Neutrophil (primary cell): ENCODE measurements around the gene TXLNA.
A peak's percentile ranks its signal among the peaks of the same experiment; 100 is the strongest.

ENCODE experiments used
- H3K27ac ChIP-seq: fragments of 200-600 bp; sonication (generic); 2 replicates; pipeline ENCODE4 v1.5.1; 2016; ENCODE audit warnings: mild to moderate bottlenecking, moderate library complexity
- H3K27me3 ChIP-seq: fragments of 200-600 bp; sonication (generic); 2 replicates; pipeline ENCODE4 v1.6.0; 2016; ENCODE audit warnings: mild to moderate bottlenecking
- H3K36me3 ChIP-seq: fragments of 200-600 bp; sonication (generic); 2 replicates; pipeline ENCODE4 v1.5.1; 2017
- H3K4me1 ChIP-seq, 2 experiments: fragments of 200-600 bp in 1 of 2; sonication (generic) in 1 of 2; 1 replicate in 1 of 2; 2 replicates in 1 of 2; pipeline versions ENCODE4 v1.5.1 to v1.6.1; 2013 to 2016; ENCODE audit warnings: low read depth in 1 of 2, low read length in 1 of 2, mild to moderate bottlenecking in 1 of 2, moderate library complexity in 1 of 2; ENCODE audit not compliant: control insufficient read depth in 1 of 2, insufficient read depth in 1 of 2
- H3K4me3 ChIP-seq, 2 experiments: fragments of 200-600 bp in 1 of 2; sonication (generic) in 1 of 2; 1 replicate in 1 of 2; 2 replicates in 1 of 2; pipeline ENCODE4 v1.5.1; 2013 to 2016; ENCODE audit warnings: low read depth in 1 of 2, low read length in 1 of 2, mild to moderate bottlenecking in 1 of 2, moderate library complexity in 1 of 2
- H3K9me3 ChIP-seq: fragments of 200-600 bp; sonication (generic); 2 replicates; pipeline ENCODE4 v1.5.1; 2016
- CTCF ChIP-seq: fragments of 200-600 bp; sonication (generic); IDR thresholded peaks from 2 replicates; pipeline ENCODE4 v1.5.1; 2016; ENCODE audit warnings: antibody characterized with exemption

The TXLNA gene

GRCh38 chr1:32221581-32221979 lies 42.1 kb downstream of the TXLNA start:
- Histone ChIP-seq H3K9me3 (no peaks in the 10 kb centered on the region), H3K36me3 (peaks cover 46% of the 10 kb centered on the region), H3K4me3 (peak overlapping the region; percentile 80 to 99), H3K27me3 (no peaks in the 10 kb centered on the region), H3K27ac (peak overlapping the region; percentile 86), H3K4me1 (peaks cover 19 to 26% of the 10 kb centered on the region in 2 experiments)
- TF ChIP-seq CTCF = no peak

- TF ChIP-seq CTCF = peak; percentile 8
- H3K4me1 ChIP-seq = peaks cover 19 to 26% of the 10 kb centered on the region in 2 experiments
Observed at GRCh38 chr1:32221980-32222755, 42.7 kb downstream of the TXLNA start, which contains the start of the genes EIF3I and TMEM234. TSS of gene EIF3I (plus strand) at chr1:32222407. CDS start at chr1:32222442, 35 bp downstream. TSS of gene TMEM234 (minus strand) at chr1:32222353. CDS start at chr1:32222322, 31 bp downstream.

GRCh38 chr1:32223683-32224082 lies 44.2 kb downstream of the TXLNA start:
- H3K4me3 ChIP-seq = no peak overlapping the region
- peaks cover 46% of the 10 kb centered on the region for H3K36me3 ChIP-seq
- no peaks in the 10 kb centered on the region for H3K27me3 ChIP-seq
- no peaks in the 10 kb centered on the region for H3K9me3 ChIP-seq
- H3K27ac ChIP-seq = no peak overlapping the region
- H3K4me1 ChIP-seq = peaks cover 19 to 26% of the 10 kb centered on the region in 2 experiments
- TF ChIP-seq CTCF = no peak

More at GRCh38 chr1:32221980-32222755, 42.7 kb downstream of the TXLNA start, which contains the start of the genes EIF3I and TMEM234:
- Histone ChIP-seq H3K4me3 (peak within 1 kb of the TSS; percentile 80 to 99), H3K27me3 (no peaks in the 10 kb centered on the region), H3K27ac (peak within 1 kb of the TSS; percentile 86), H3K9me3 (no peaks in the 10 kb centered on the region), H3K36me3 (peaks cover 40% of the 10 kb centered on the region)

- TF ChIP-seq CTCF = no peak
- H3K36me3 ChIP-seq = peaks cover 50% of the 10 kb centered on the region
- H3K4me3 ChIP-seq = no peak overlapping the region
- no peaks in the 10 kb centered on the region for H3K27me3 ChIP-seq
- H3K4me1 ChIP-seq = peaks cover 19 to 26% of the 10 kb centered on the region in 2 experiments
- no peaks in the 10 kb centered on the region for H3K9me3 ChIP-seq
- H3K27ac ChIP-seq = no peak overlapping the region
Observed at GRCh38 chr1:32224285-32224684, 44.8 kb downstream of the TXLNA start.

- Histone ChIP-seq H3K27me3 (no peaks in the 10 kb centered on the region), H3K4me1 (no peaks in the 10 kb centered on the region), H3K27ac (no peak overlapping the region), H3K4me3 (no peak overlapping the region), H3K9me3 (no peaks in the 10 kb centered on the region), H3K36me3 (peaks cover 62% of the 10 kb centered on the region)
- no peak for TF ChIP-seq CTCF
Observed at GRCh38 chr1:32228771-32229170, 49.3 kb downstream of the TXLNA start.
